Keratinocyte (primary cell): ENCODE results near the gene VASN. TPM values are rescaled to one million over a fixed set of nuclear protein-coding genes. Genes with fewer than 3 reads are reported as not detected.

ENCODE experiments used
- DNase-seq: peaks from one replicate; pipeline ENCODE4 v3.0.0-alpha.2; 2011; ENCODE audit warnings: low read depth, missing footprints, low spot score
- FAIRE-seq: peaks from 2 replicates; lab custom pipeline; 2011; peaks lifted over from hg19 to GRCh38; lab: Jason Lieb, UNC
- H2AFZ ChIP-seq: 2 replicates; pipeline ENCODE4 v1.6.0; 2012; ENCODE audit warnings: low read length, control low read depth, inconsistent platforms; ENCODE audit not compliant: control insufficient read depth
- H3K27ac ChIP-seq: 2 replicates; pipeline ENCODE4 v1.5.1; 2011; ENCODE audit warnings: low read length; ENCODE audit not compliant: control insufficient read depth, insufficient read depth
- H3K27me3 ChIP-seq: 3 replicates; pipeline ENCODE4 v1.6.0; 2011; ENCODE audit warnings: low read length; ENCODE audit not compliant: control insufficient read depth, insufficient read depth; ENCODE audit errors: extremely low read depth
- H3K36me3 ChIP-seq, 2 experiments: 2 replicates in 1 of 2; 3 replicates in 1 of 2; pipeline ENCODE4 v1.5.1; 2011; ENCODE audit warnings: low read length in 2 of 2, mild to moderate bottlenecking in 1 of 2; ENCODE audit not compliant: control insufficient read depth in 2 of 2, insufficient read depth in 2 of 2; ENCODE audit errors: extremely low read depth in 1 of 2
- H3K4me1 ChIP-seq: 3 replicates; pipeline ENCODE4 v1.5.1; 2011; ENCODE audit warnings: low read length; ENCODE audit not compliant: control insufficient read depth, insufficient read depth; ENCODE audit errors: extremely low read depth
- H3K4me2 ChIP-seq: 3 replicates; pipeline ENCODE4 v1.6.0; 2011; ENCODE audit warnings: low read depth, low read length; ENCODE audit not compliant: control insufficient read depth, insufficient read depth; ENCODE audit errors: extremely low read depth
- H3K4me3 ChIP-seq, 3 experiments: fragments of 200-600 bp in 1 of 3; sonication (generic) in 1 of 3; 2 replicates in 2 of 3; 3 replicates in 1 of 3; pipeline ENCODE4 v1.5.1; 2011 to 2016; ENCODE audit warnings: low read length in 3 of 3, mild to moderate bottlenecking in 3 of 3, control low read depth in 2 of 3, inconsistent platforms in 1 of 3, low read depth in 1 of 3, mixed read lengths in 1 of 3, mixed run types in 1 of 3, moderate library complexity in 1 of 3; ENCODE audit not compliant: control insufficient read depth in 2 of 3, insufficient read depth in 2 of 3; ENCODE audit errors: extremely low read depth in 1 of 3
- H3K79me2 ChIP-seq: 2 replicates; pipeline ENCODE4 v1.6.0; 2012; ENCODE audit warnings: low read length; ENCODE audit not compliant: control insufficient read depth, insufficient read depth
- H3K9ac ChIP-seq: 3 replicates; pipeline ENCODE4 v1.6.0; 2011; ENCODE audit warnings: low read length; ENCODE audit not compliant: control insufficient read depth, insufficient read depth; ENCODE audit errors: extremely low read depth
- H3K9me1 ChIP-seq: 3 replicates; pipeline ENCODE4 v1.6.0; 2011; ENCODE audit warnings: low read length; ENCODE audit not compliant: control insufficient read depth, insufficient read depth; ENCODE audit errors: extremely low read depth
- H3K9me3 ChIP-seq: 2 replicates; pipeline ENCODE4 v1.5.1; 2012; ENCODE audit warnings: low read depth, low read length; ENCODE audit not compliant: control insufficient read depth
- H4K20me1 ChIP-seq: 3 replicates; pipeline ENCODE4 v1.6.0; 2011; ENCODE audit warnings: low read length; ENCODE audit not compliant: control insufficient read depth, insufficient read depth; ENCODE audit errors: extremely low read depth
- CTCF ChIP-seq, 3 experiments: IDR thresholded peaks in 1 of 3; conservative IDR thresholded peaks in 1 of 3; optimal IDR thresholded peaks in 1 of 3; 2 replicates in 2 of 3; 3 replicates in 1 of 3; pipeline versions ENCODE3 to v1.5.1; 2011; ENCODE audit warnings: low read length in 3 of 3, mild to moderate bottlenecking in 3 of 3, moderate library complexity in 2 of 3, control low read depth in 1 of 3, inconsistent platforms in 1 of 3; ENCODE audit not compliant: insufficient read depth in 2 of 3; ENCODE audit errors: extremely low read depth in 1 of 3
- EZH2 ChIP-seq: IDR thresholded peaks from one replicate; pipeline ENCODE4 v1.6.1; 2012; ENCODE audit warnings: inconsistent platforms, mild to moderate bottlenecking, low read length, moderate library complexity
- dilution Hi-C: fragments of 300-500 bp; cut with MboI; formaldehyde crosslinking; loops from one replicate; pipeline ENCODE4 v1.7.0; 2020; ENCODE audit warnings: low sequenced_read_pairs; ENCODE audit not compliant: extremely low pct_ligation_motif_present
- polyA plus RNA-seq, 5 experiments: library from polyadenylated mRNA; depleted of rRNA in 3 of 5; stranded (reverse) in 3 of 5; stranded (forward) in 1 of 5; unstranded in 1 of 5; fragments of >200 nt; gene quantifications; 1 replicate in 1 of 5; 2 replicates in 3 of 5; 3 replicates in 1 of 5; pipeline versions ENCODE4 v1.2.1 to v1.2.3, GENCODE V29; 2011 to 2012; ENCODE audit warnings: missing spikeins in 2 of 5, low read depth in 1 of 5, low replicate concordance in 1 of 5

The VASN gene
- polyA plus RNA-seq, 1 donor (not counting 4 experiments of a cell fraction or from before 2014, with no cell fraction given) = 0.37 TPM

DNA sequence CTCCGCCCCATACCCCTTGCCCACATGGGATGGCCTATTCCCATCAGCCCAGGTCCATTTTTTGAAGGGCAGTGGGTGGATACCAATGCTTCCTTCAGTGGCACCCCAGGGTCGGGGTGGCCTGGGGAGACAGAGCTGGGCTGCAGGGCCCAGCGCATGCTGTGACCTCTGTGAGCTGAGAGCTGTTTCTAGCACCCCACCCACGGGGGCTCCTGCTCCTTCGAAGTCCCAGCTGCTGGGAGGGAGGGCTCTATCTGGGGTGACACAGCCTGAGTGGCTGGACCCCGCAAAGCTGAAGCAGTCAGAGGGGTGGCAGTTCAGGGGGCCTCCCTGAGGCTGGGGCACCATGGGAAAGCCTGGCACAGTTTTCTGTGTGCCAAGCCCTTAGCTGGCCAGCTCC, 31.2 kb upstream of the VASN start:
- FAIRE-seq = no peak
- no peaks in the 10 kb centered on the region for H3K9me1 ChIP-seq
- no peak overlapping the region for H2AFZ ChIP-seq
- no peak overlapping the region for H3K4me3 ChIP-seq
- H3K9ac ChIP-seq = no peak overlapping the region
- peaks cover 33% of the 10 kb centered on the region for H3K79me2 ChIP-seq
- peaks cover 19% of the 10 kb centered on the region for H4K20me1 ChIP-seq
- TF ChIP-seq EZH2 (no peak), CTCF (optimal IDR thresholded peaks at IDR 0.05 in 1 of 3, IDR thresholded peaks at IDR 0.05 in 1 of 3, conservative IDR thresholded peaks at IDR 0.05 in 1 of 3; ENCODE audit: extremely low read depth in 1 of 3, insufficient read depth in 2 of 3, low read length in 3 of 3) (no peak)
- H3K27ac ChIP-seq = no peak overlapping the region
- DNase-seq = no peak
- H3K36me3 ChIP-seq = peaks cover 10 to 25% of the 10 kb centered on the region in 2 experiments
- H3K9me3 ChIP-seq = no peaks in the 10 kb centered on the region
- H3K4me1 ChIP-seq = no peaks in the 10 kb centered on the region
- no peak overlapping the region for H3K4me2 ChIP-seq
- no peaks in the 10 kb centered on the region for H3K27me3 ChIP-seq
- dilution Hi-C loops = no loop called here

DNA sequence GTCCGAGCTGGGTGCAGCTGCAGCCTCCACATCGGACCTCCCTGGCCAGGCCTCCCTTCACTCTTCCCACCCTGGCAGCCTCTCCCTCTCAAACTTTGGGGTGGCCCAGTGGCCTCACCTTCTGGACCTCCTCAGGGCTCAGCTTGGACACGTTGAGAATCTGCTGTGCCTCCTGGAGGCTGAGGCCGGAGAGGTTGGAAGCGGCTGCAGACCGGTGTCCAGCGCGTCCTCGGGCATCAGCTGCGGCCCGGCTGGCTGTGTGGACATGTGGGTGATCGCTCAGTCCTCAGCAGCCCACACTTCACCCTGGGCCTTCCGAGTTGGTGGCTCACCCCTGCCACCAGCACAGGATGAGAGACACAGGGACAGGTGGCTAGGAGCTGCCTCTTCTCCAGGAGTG, 30.4 kb upstream of the VASN start:
- DNase-seq = no peak
- no peaks in the 10 kb centered on the region for H3K9me3 ChIP-seq
- peaks cover 13 to 27% of the 10 kb centered on the region in 2 experiments for H3K36me3 ChIP-seq
- TF ChIP-seq EZH2 = no peak
- no peak for TF ChIP-seq CTCF (optimal IDR thresholded peaks at IDR 0.05 in 1 of 3, IDR thresholded peaks at IDR 0.05 in 1 of 3, conservative IDR thresholded peaks at IDR 0.05 in 1 of 3; ENCODE audit: extremely low read depth in 1 of 3, insufficient read depth in 2 of 3, low read length in 3 of 3)
- H3K9ac ChIP-seq = no peak overlapping the region
- no peak for FAIRE-seq
- H3K4me1 ChIP-seq = no peaks in the 10 kb centered on the region
- H4K20me1 ChIP-seq = peaks cover 24% of the 10 kb centered on the region
- no peak overlapping the region for H2AFZ ChIP-seq
- no peak overlapping the region for H3K27ac ChIP-seq
- peaks cover 41% of the 10 kb centered on the region for H3K79me2 ChIP-seq
- H3K4me3 ChIP-seq = no peak overlapping the region
- no peaks in the 10 kb centered on the region for H3K9me1 ChIP-seq
- dilution Hi-C loops = no loop called here
- no peaks in the 10 kb centered on the region for H3K27me3 ChIP-seq
- no peak overlapping the region for H3K4me2 ChIP-seq
